HCT116 (cell line): Measurements from ENCODE around the gene ZNHIT6. TPM values are rescaled to one million over a fixed set of nuclear protein-coding genes. Genes with fewer than 3 reads are reported as not detected.

ENCODE experiments used
- ATAC-seq: fragments of 200-7000 bp; cut with Tn5 transposase; 2 replicates; pipeline ENCODE4 v1.9.1; 2020; ENCODE audit warnings: mild to moderate bottlenecking, moderate library complexity
- BruUV-seq: library from RNA; stranded (reverse); fragments of 400-500 nt; replicated peaks from 2 replicates; lab custom pipeline; 2021; lab: Mats Ljungman, UMichigan
- CTCF ChIA-PET: fragments of 300-600 bp; sonication (Branson Sonifier 250); formaldehyde crosslinking; loops from one replicate; lab custom pipeline; 2021; ENCODE audit warnings: antibody characterized with exemption; lab: Charles Lee
- POLR2A ChIA-PET: fragments of 300-600, 350-600 bp; sonication (Branson Sonifier 250); formaldehyde crosslinking; loops from one replicate; lab custom pipeline; 2021; ENCODE audit warnings: antibody characterized with exemption; lab: Charles Lee
- RAD21 ChIA-PET, 2 experiments: fragments of 300-600 bp; sonication (Branson Sonifier 250); formaldehyde crosslinking; loops; one replicate each; lab custom pipeline; 2023; ENCODE audit warnings: low total read pairs in 2 of 2; ENCODE audit not compliant: uncharacterized antibody in 2 of 2, unreplicated experiment in 2 of 2, low non-redundant PET in 1 of 2; lab: Charles Lee
- DNase-seq: peaks from one replicate; pipeline ENCODE4 v3.0.0-alpha.2; 2010; ENCODE audit warnings: low read depth, low spot score
- H2AFZ ChIP-seq: fragments of 200-600 bp; shearing (Covaris generic), sonication (generic); 2 replicates; pipeline ENCODE4 v1.6.1; 2017; ENCODE audit warnings: low read depth, mixed run types, mixed read lengths, antibody characterized with exemption, low read length; ENCODE audit not compliant: poor library complexity, severe bottlenecking
- H3K27ac ChIP-seq: 2 replicates; pipeline ENCODE4 v1.5.1; 2012; ENCODE audit warnings: low read depth, low read length
- H3K27me3 ChIP-seq: fragments of 200-600 bp; sonication (generic); 2 replicates; pipeline ENCODE4 v1.6.1; 2016; ENCODE audit warnings: mixed run types, low read length, mixed read lengths; ENCODE audit not compliant: insufficient read depth
- H3K36me3 ChIP-seq, 2 experiments: fragments of 200-500 bp in 1 of 2; fragments of 200-600 bp in 1 of 2; sonication (Bioruptor generic) in 1 of 2; sonication (generic) in 1 of 2; 2 replicates each; pipeline versions ENCODE4 v1.5.1 to v1.6.1; 2014 to 2016; ENCODE audit warnings: low read length in 2 of 2, inconsistent platforms in 1 of 2, mixed read lengths in 1 of 2, mixed run types in 1 of 2; ENCODE audit not compliant: insufficient read depth in 2 of 2, control insufficient read depth in 1 of 2
- H3K4me1 ChIP-seq, 2 experiments: fragments of 200-600 bp in 1 of 2; sonication (generic) in 1 of 2; 2 replicates each; pipeline versions ENCODE4 v1.5.1 to v1.6.1; 2012 to 2017; ENCODE audit warnings: low read length in 2 of 2, inconsistent platforms in 1 of 2, mild to moderate bottlenecking in 1 of 2, mixed read lengths in 1 of 2, mixed run types in 1 of 2, moderate library complexity in 1 of 2; ENCODE audit not compliant: insufficient read depth in 2 of 2, control insufficient read depth in 1 of 2
- H3K4me2 ChIP-seq: fragments of 200-600 bp; sonication (generic); 2 replicates; pipeline ENCODE4 v1.6.1; 2017; ENCODE audit warnings: mixed run types, low read length, mixed read lengths
- H3K4me3 ChIP-seq, 2 experiments: fragments of 200-600 bp in 1 of 2; sonication (generic) in 1 of 2; replicated peaks in 1 of 2; 2 replicates each; pipeline ENCODE4 v1.5.1; 2011 to 2016; ENCODE audit warnings: low read length in 2 of 2, control low read depth in 1 of 2, low read depth in 1 of 2, mild to moderate bottlenecking in 1 of 2, mixed read lengths in 1 of 2, mixed run types in 1 of 2
- H3K79me2 ChIP-seq: fragments of 200-600 bp; sonication (generic); 2 replicates; pipeline ENCODE4 v1.6.1; 2017; ENCODE audit warnings: mild to moderate bottlenecking, mixed run types, low read length, moderate library complexity, mixed read lengths; ENCODE audit not compliant: insufficient read depth
- H3K9ac ChIP-seq: fragments of 200-600 bp; sonication (generic); 2 replicates; pipeline ENCODE4 v1.6.1; 2016; ENCODE audit warnings: low read length, mixed read lengths
- H3K9me2 ChIP-seq: fragments of 200-600 bp; sonication (generic), shearing (Covaris generic); 2 replicates; pipeline ENCODE4 v1.6.1; 2017; ENCODE audit warnings: mixed run types, mild to moderate bottlenecking, moderate library complexity; ENCODE audit not compliant: insufficient read depth
- H3K9me3 ChIP-seq, 2 experiments: fragments of 200-500 bp in 1 of 2; fragments of 200-600 bp in 1 of 2; sonication (Bioruptor generic) in 1 of 2; sonication (generic) in 1 of 2; 2 replicates each; pipeline ENCODE4 v1.6.1; 2014 to 2017; ENCODE audit warnings: low read length in 2 of 2, mixed read lengths in 2 of 2, inconsistent platforms in 1 of 2, low read depth in 1 of 2, mild to moderate bottlenecking in 1 of 2, mixed run types in 1 of 2, moderate library complexity in 1 of 2; ENCODE audit not compliant: control insufficient read depth in 1 of 2, insufficient read depth in 1 of 2
- H4K20me1 ChIP-seq: fragments of 200-600 bp; sonication (generic), shearing (Covaris generic); 2 replicates; pipeline ENCODE4 v1.6.1; 2017; ENCODE audit warnings: mixed run types, mild to moderate bottlenecking, moderate library complexity; ENCODE audit not compliant: insufficient read depth
- ATF3 ChIP-seq: IDR thresholded peaks from 2 replicates; pipeline ENCODE4 v1.6.1; 2012
- CBX3 ChIP-seq: IDR thresholded peaks from 2 replicates; pipeline ENCODE4 v1.6.1; 2012; ENCODE audit warnings: low read depth
- CEBPB ChIP-seq: IDR thresholded peaks from 2 replicates; pipeline ENCODE4 v1.6.1; 2012; ENCODE audit warnings: low read depth
- CTCF ChIP-seq, 3 experiments: fragments of 200-600 bp in 1 of 3; sonication (generic) in 1 of 3; IDR thresholded peaks in 2 of 3; conservative IDR thresholded peaks in 1 of 3; 2 replicates each; pipeline ENCODE4 v1.5.1; 2012 to 2017; ENCODE audit warnings: low read depth in 2 of 3, low read length in 2 of 3, antibody characterized with exemption in 1 of 3, borderline replicate concordance in 1 of 3, control low read depth in 1 of 3, mild to moderate bottlenecking in 1 of 3, mixed read lengths in 1 of 3, mixed run types in 1 of 3, moderate library complexity in 1 of 3; ENCODE audit not compliant: insufficient read depth in 1 of 3
- EGR1 ChIP-seq: IDR thresholded peaks from 2 replicates; pipeline ENCODE4 v1.6.1; 2012; ENCODE audit warnings: low read depth
- EZH2 ChIP-seq: fragments of 200-600 bp; sonication (generic); IDR thresholded peaks from 2 replicates; pipeline ENCODE4 v1.6.1; 2017; ENCODE audit warnings: antibody characterized with exemption, mixed run types
- EZH2phosphoT487 ChIP-seq: fragments of 200-600 bp; IDR thresholded peaks from 2 replicates; pipeline ENCODE4 v1.6.1; 2018; ENCODE audit warnings: antibody characterized with exemption, borderline replicate concordance
- MAX ChIP-seq: IDR thresholded peaks from 2 replicates; pipeline ENCODE4 v1.6.1; 2012
- RAD21 ChIP-seq: IDR thresholded peaks from 2 replicates; pipeline ENCODE4 v1.6.1; 2012; ENCODE audit warnings: low read depth, mild to moderate bottlenecking
- SRF ChIP-seq: IDR thresholded peaks from 2 replicates; pipeline ENCODE4 v1.6.1; 2012; ENCODE audit warnings: low read depth
- TCF7L2 ChIP-seq: IDR thresholded peaks from 2 replicates; pipeline ENCODE4 v1.7.0; 2011; ENCODE audit warnings: borderline replicate concordance, inconsistent platforms; ENCODE audit not compliant: insufficient read depth, insufficient read length; ENCODE audit errors: extremely low read depth
- YY1 ChIP-seq: IDR thresholded peaks from 2 replicates; pipeline ENCODE4 v1.6.1; 2011; ENCODE audit warnings: low read length, low read depth, moderate library complexity, mild to moderate bottlenecking; ENCODE audit not compliant: insufficient replicate concordance; ENCODE audit errors: extremely low read depth
- ZFX ChIP-seq: fragments of 450-650 bp; IDR thresholded peaks from 2 replicates; pipeline ENCODE4 v1.6.1; 2017
- intact Hi-C: fragments of 100-400 bp; cut with micrococcal nuclease; formaldehyde crosslinking; loops from 2 replicates; pipeline ENCODE4 v1.10.0; 2022
- total RNA-seq: library from RNA; stranded (reverse); gene quantifications from one replicate; pipeline ENCODE4 v1.2.1, GENCODE V29; 2021; ENCODE audit not compliant: unreplicated experiment

The ZNHIT6 gene
- total RNA-seq, 1 experiment from 2014 or later = 18.4 TPM

- no peak for TF ChIP-seq CBX3
- no peak for TF ChIP-seq RAD21
Observed at GRCh38 chr1:85672031-85672660, 36.1 kb downstream of the ZNHIT6 start (continued).

- no peak overlapping the region for H3K27ac ChIP-seq
- DNase-seq (no peak), ATAC-seq (no peak)
- CTCF ChIA-PET = no interaction called here
- H3K4me2 ChIP-seq = no peak overlapping the region
- no peak for TF ChIP-seq EGR1
- TF ChIP-seq RAD21 = no peak
- TF ChIP-seq EZH2 = no peak
- no peak for TF ChIP-seq YY1
- no peak for TF ChIP-seq SRF
- no peak for TF ChIP-seq CTCF (IDR thresholded peaks at IDR 0.05 in 2 of 3, conservative IDR thresholded peaks at IDR 0.05 in 1 of 3; ENCODE audit: borderline replicate concordance in 1 of 3, insufficient read depth in 1 of 3, low read depth in 2 of 3, low read length in 2 of 3)
- no peak for TF ChIP-seq TCF7L2
- TF ChIP-seq ZFX = no peak
- TF ChIP-seq ATF3 = no peak
- no peak for TF ChIP-seq EZH2phosphoT487
- TF ChIP-seq MAX = no peak
- TF ChIP-seq CEBPB = no peak
- TF ChIP-seq CBX3 = no peak
- BruUV-seq = no TSS peak
- H3K4me3 ChIP-seq = no peak overlapping the region
- H3K27me3 ChIP-seq = no peaks in the 10 kb centered on the region
- 0 out of 2 replicates have a peak, but pooled peaks cover 5% of the 10 kb centered on the region for H3K79me2 ChIP-seq
- no peaks in the 10 kb centered on the region for H3K4me1 ChIP-seq
- POLR2A ChIA-PET = no interaction called here
- no peak overlapping the region for H2AFZ ChIP-seq
- intact Hi-C loops = no loop called here
- H3K9me2 ChIP-seq = no peaks in the 10 kb centered on the region
- H3K9me3 ChIP-seq = no peaks in the 10 kb centered on the region
- H3K36me3 ChIP-seq = peaks cover 0 to 3% of the 10 kb centered on the region in 2 experiments; a peak in 1 of 4 replicates
- no peak overlapping the region for H3K9ac ChIP-seq
- RAD21 ChIA-PET = no interaction called here
- no peaks in the 10 kb centered on the region for H4K20me1 ChIP-seq
Observed at GRCh38 chr1:85665932-85666331, 42.3 kb downstream of the ZNHIT6 start.
